BE2C (cell line): Measurements from ENCODE around the gene ALKBH1.

Experiments used
- DNase-seq: peaks from one replicate; pipeline ENCODE4 v3.0.0-alpha.2; 2020
- H3K27me3 ChIP-seq: fragments of 250-450 bp; sonication (Bioruptor Pico); 2 replicates; pipeline ENCODE4 v1.5.1; 2020; ENCODE audit warnings: mild to moderate bottlenecking
- H3K36me3 ChIP-seq: fragments of 250-450 bp; sonication (Bioruptor Pico); 2 replicates; pipeline ENCODE4 v1.5.1; 2020; ENCODE audit warnings: mild to moderate bottlenecking
- H3K4me1 ChIP-seq: fragments of 250-450 bp; sonication (Bioruptor Pico); 2 replicates; pipeline ENCODE4 v1.5.1; 2020
- H3K4me3 ChIP-seq: 2 replicates; pipeline ENCODE4 v1.5.1; 2011; ENCODE audit warnings: low read depth, low read length
- H3K9me3 ChIP-seq: fragments of 250-450 bp; sonication (Bioruptor Pico); 2 replicates; pipeline ENCODE4 v1.5.1; 2020
- TF ChIP-seq, protein P1 (sequence below): IDR thresholded peaks from 2 replicates; pipeline ENCODE4 v1.5.1; 2012; ENCODE audit warnings: mild to moderate bottlenecking, low read depth, low read length

Gene ALKBH1

DNA sequence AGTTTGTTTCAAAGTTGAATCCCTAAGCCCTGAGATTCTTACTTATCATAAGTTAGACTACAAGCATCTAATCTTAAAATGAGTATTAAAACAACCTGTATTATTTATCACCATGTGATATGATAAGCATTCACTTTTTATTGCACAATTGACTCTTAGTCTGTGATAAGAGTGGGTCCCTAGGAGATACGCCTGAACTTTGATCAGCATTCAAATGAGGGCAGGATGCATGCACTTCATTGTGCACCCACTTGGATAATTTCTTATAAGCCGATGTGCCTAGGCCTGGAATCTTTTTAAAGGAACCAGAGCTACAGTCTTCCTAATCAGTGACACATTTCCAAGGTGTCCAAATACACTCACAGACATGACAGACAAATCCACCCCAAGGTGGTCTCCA, 60.0 kb downstream of the ALKBH1 start:
- no peak for DNase-seq
- Histone ChIP-seq H3K27me3 (no peaks in the 10 kb centered on the region), H3K4me1 (no peaks in the 10 kb centered on the region), H3K36me3 (no peaks in the 10 kb centered on the region), H3K9me3 (no peaks in the 10 kb centered on the region), H3K4me3 (no peak overlapping the region)
- TF ChIP-seq, protein P1, sequence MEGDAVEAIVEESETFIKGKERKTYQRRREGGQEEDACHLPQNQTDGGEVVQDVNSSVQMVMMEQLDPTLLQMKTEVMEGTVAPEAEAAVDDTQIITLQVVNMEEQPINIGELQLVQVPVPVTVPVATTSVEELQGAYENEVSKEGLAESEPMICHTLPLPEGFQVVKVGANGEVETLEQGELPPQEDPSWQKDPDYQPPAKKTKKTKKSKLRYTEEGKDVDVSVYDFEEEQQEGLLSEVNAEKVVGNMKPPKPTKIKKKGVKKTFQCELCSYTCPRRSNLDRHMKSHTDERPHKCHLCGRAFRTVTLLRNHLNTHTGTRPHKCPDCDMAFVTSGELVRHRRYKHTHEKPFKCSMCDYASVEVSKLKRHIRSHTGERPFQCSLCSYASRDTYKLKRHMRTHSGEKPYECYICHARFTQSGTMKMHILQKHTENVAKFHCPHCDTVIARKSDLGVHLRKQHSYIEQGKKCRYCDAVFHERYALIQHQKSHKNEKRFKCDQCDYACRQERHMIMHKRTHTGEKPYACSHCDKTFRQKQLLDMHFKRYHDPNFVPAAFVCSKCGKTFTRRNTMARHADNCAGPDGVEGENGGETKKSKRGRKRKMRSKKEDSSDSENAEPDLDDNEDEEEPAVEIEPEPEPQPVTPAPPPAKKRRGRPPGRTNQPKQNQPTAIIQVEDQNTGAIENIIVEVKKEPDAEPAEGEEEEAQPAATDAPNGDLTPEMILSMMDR, result no peak

DNA sequence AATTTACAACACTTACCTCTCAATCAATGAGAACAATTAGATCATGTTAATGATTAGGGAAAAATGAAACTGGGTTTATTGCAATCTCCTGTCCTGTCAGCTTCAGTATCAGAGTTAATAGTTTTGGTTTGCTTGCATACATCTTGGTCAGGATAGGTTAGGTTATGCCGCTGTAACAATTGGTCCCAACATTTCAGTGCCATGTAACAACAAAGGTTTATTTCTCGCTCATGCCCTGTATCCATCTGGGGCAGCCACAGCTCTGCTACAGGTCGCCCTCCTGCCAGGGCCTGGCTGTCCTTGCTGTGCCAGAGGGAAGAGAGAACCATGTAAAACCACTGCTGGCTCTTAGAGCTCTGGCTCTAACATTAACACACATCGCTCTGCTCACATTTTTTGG, 60.9 kb downstream of the ALKBH1 start:
- Histone ChIP-seq H3K4me1 (no peaks in the 10 kb centered on the region), H3K4me3 (no peak overlapping the region), H3K27me3 (no peaks in the 10 kb centered on the region), H3K9me3 (no peaks in the 10 kb centered on the region), H3K36me3 (no peaks in the 10 kb centered on the region)
- TF ChIP-seq, protein P1, result no peak
- no peak for DNase-seq

DNA sequence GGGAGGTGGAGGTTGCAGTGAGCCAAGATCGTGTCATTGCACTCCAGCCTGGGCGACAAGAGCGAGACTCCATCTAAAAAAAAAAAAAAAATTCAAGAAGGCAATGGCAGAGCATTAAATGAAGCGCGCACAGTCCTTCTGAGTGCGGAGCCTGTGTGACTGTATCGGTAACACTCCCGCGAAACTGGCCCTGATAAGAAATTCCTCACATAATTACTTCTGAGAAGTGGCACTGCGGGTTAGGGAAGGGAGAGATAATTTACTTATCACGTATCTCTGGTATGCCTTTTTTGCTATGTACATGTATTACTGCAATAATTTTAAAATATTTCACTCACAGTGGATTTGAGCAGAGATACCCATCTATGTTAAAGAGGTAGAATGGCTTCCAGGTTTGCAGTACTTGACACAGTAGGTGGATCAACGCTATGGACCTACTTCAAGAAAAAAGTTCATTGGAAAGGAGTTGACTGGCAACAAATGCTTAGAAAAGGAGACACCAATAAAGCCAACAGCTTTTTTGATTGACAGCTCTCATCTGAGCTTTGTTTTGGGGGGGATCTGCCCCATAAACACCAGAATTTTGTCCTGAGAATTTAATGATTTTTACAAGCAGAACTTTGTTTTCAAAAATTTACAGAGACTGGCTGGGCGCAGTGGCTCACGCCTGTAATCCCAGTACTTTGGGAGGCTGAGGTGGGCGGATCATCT, 62.1 kb downstream of the ALKBH1 start:
- Histone ChIP-seq H3K4me1 (no peaks in the 10 kb centered on the region), H3K9me3 (no peaks in the 10 kb centered on the region), H3K27me3 (no peaks in the 10 kb centered on the region), H3K36me3 (no peaks in the 10 kb centered on the region), H3K4me3 (no peak overlapping the region)
- DNase-seq, result no peak
- TF ChIP-seq, protein P1, result no peak

DNA sequence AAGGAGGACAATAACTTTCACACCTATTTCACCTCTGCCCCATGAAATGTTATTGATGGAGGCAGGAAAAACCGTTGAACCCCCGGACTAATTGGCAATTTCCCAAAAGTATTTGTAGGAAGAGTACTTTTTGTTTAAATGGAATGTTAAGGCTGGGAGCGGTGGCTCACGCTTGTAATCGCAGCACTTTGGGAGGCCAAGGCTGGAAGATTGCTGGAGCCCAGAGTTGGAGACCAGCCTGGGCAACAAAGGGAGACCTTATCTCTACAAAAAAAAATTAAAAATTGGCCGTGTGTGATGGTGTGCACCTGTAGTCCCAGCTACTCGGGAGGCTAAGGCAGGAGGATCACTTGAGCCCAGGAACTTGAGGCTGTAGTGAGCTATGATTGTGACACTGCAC, 65.4 kb downstream of the ALKBH1 start:
- TF ChIP-seq, protein P1, result no peak
- no peak for DNase-seq
- peaks cover 4% of the 10 kb centered on the region; the same call in 1 of the 2 replicates for H3K9me3 ChIP-seq
- no peaks in the 10 kb centered on the region for H3K36me3 ChIP-seq
- no peak overlapping the region for H3K4me3 ChIP-seq
- H3K4me1 ChIP-seq, result no peaks in the 10 kb centered on the region
- H3K27me3 ChIP-seq, result no peaks in the 10 kb centered on the region

DNA sequence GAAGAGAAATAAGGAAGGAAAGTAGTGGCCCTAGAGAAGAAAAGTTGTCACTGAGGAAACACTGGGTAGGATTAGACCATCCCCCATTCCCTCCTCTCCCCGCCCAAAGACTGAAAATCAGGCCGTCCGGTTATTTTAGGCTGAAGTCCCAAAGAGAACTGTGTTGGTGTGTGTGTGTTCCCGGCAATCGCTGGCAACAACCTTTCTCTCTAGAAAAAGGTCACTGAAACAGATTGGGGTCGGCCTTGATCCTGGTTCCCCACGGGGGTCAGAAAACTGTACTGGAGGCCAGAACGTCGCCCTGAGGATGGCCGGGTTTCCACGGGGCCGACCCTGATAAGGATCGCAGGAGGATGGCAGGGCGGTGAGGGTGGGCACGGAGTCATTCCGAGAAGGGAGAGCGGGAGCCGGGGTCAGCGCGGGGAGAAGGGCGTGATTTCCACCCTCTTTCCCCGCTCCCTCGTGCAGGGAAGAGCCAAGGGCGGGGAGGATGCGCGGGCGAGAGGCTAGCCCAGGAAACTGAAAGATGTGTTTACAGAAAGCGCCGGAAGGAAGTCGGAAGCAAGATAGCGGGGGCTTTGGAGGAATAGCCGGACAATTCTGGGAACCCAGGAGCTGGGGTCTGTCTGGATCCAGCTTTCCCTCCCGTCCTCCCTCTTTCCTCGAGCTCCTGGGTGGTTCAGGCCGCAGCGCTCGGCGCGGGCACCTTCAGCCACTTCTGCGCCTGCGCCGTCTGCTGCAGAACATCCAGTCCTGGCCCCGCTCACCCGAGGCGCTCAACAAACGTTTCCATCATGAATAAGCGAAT, 66.1 kb downstream of the ALKBH1 start:
- TF ChIP-seq, protein P1, result no peak
- DNase-seq, result no peak

More for the DNA sequence above, 66.1 kb downstream of the ALKBH1 start:
- no peak overlapping the region for H3K4me3 ChIP-seq
- H3K27me3 ChIP-seq, result no peaks in the 10 kb centered on the region
- no peaks in the 10 kb centered on the region for H3K36me3 ChIP-seq
- peaks cover 4% of the 10 kb centered on the region; the same call in 1 of the 2 replicates for H3K9me3 ChIP-seq
- no peaks in the 10 kb centered on the region for H3K4me1 ChIP-seq
